SK-N-SH (cell line): ENCODE measurements around the gene CAPN10.

Experiments
- CTCF ChIP-seq: fragments of 200-600 bp; sonication (generic); IDR thresholded peaks from 2 replicates; pipeline ENCODE4 v1.6.1; 2017; ENCODE audit warnings: antibody characterized with exemption, mild to moderate bottlenecking, moderate library complexity
- POLR2AphosphoS5 ChIP-seq: IDR thresholded peaks from 2 replicates; pipeline ENCODE4 v1.6.1; 2012; ENCODE audit warnings: low read depth, low read length
- ZBTB33 ChIP-seq: IDR thresholded peaks from 2 replicates; pipeline ENCODE4 v1.4.0; 2012; ENCODE audit warnings: low read depth, borderline replicate concordance

GRCh38 chr2:240555541-240556250 is 30.8 kb upstream of the CAPN10 start:
- TF ChIP-seq CTCF = no peak
- TF ChIP-seq ZBTB33 = no peak
- no peak for TF ChIP-seq POLR2AphosphoS5
